Stimulated activated CD4-positive, alpha-beta T cell treated with anti-CD3 and anti-CD28 coated beads, Interleukin-15, amount 100 ng/mL, for 1 hour (primary cell): Measurements from ENCODE around the gene TPRX2.
A peak's percentile ranks its signal among the peaks of the same experiment; 100 is the strongest.
"Not testable (repeated sequence)": the region's sequence is repeated elsewhere in the genome, so short reads cannot be mapped to it uniquely, and the experiment has no call there.

Source experiments
- DNase-seq, 2 donors: peaks; one replicate each; pipeline ENCODE4 v3.0.0-alpha.2; 2020; ENCODE audit warnings: low read depth in 1 of 2, low spot score in 1 of 2

Gene TPRX2, protein sequence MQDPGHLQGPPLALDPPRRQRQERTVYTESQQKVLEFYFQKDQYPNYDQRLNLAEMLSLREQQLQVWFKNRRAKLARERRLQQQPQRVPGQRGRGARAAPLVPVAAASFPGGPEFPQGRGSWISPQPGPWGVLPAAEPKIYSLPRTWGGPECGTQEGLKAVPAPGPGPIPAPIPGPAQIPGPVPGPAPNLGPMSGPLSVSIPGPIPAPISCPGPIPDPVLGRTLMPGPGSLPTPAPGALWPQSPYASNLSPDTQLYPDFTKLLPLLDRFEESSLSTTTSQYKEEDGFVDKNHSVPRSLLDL

DNA sequence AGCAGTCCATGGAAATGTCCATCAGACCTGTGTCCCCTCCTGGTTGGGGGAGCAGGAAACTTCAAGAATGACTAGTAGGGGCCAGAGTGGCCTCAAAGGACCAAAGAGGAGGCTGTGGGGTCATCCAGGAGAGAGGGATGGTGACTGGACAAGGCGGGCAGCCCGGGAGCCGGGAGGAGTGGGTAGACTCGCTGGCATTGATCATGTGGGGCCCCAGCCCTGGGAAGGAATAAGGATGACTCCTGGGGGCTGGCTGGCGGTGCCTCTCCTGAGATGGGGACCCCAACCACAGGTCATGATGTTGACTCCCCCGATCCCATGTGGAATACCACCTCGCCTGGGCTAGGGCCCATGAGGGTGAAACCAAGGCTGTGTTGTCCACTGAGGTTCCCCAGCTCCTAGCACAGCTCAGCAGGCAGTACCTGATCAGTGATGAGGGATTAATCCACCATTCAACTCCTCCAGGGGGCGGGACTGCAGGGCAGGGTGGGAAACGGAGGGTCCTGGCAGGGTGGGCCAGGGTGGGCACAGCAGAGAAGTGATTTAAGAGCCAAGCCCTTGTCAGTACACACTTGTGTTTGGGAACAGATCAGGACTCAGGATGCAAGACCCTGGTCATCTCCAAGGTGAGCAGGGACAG is at the start of gene TPRX2:
Gene TPRX2 (plus strand): TSS at position 590 of the 640 bp plus-strand sequence. CDS start 12 bp downstream, at position 602.
- not testable (repeated sequence) for DNase-seq

- DNase-seq = peak; percentile 53 to 70
Observed at GRCh38 chr19:47813304-47813994, 45.6 kb upstream of the TPRX2 start.

DNA sequence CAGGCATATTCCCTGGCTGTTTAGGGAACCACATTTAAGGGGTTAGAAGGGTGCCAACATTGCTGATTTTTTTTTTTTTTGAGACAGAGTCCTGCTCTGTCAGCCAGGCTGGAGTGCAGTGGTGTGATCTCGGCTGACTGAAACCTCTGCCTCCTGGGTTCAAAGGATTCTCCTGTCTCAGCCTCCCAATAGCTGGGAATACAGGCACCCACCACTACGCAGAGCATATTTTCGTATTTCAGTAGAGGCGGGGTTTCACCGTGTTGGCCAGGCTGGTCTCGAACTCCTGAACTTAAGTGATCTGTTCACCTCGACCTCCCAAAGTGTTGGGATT is 45.1 kb upstream of the TPRX2 start:
- no peak for DNase-seq

DNA sequence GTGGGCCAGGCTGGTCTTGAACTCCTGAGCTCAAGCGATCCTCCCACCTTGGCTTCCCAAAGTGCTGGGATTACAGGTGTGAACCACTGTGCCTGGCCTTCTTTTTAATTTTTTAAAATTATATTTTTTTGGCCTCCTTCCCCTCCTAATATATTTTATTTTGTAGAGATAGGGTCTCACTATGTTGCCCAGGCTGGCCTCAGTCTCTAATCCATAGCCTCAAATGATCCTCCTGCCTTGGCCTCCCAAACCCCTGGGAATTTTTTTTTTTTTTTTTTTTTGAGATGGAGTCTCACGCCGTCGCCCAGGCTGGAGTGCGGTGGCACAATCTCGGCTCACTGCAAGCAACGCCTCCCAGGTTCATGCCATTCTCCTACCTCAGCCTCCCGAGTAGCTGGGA is 42.8 kb upstream of the TPRX2 start:
- DNase-seq = not testable (repeated sequence)

DNA sequence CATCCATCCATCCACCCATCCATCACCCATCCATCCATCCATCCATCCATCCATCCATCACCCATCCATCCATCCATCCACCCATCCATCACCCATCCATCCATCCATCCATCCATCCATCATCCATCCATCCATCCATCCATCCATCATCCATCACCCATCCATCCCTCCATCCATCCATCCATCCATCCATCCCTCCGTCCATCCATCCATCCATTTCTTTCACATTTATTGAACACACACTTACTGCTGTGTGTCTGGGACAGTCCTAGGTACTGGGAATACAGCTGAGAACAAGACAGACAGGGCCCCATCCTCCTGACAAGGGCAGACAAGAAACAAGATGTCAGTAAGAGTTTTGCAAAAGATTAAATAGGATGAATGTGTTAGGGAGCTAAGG is 40.8 kb upstream of the TPRX2 start:
- DNase-seq = not testable (repeated sequence)

- no peak for DNase-seq
Observed at GRCh38 chr19:47819858-47820257, 39.2 kb upstream of the TPRX2 start.

DNA sequence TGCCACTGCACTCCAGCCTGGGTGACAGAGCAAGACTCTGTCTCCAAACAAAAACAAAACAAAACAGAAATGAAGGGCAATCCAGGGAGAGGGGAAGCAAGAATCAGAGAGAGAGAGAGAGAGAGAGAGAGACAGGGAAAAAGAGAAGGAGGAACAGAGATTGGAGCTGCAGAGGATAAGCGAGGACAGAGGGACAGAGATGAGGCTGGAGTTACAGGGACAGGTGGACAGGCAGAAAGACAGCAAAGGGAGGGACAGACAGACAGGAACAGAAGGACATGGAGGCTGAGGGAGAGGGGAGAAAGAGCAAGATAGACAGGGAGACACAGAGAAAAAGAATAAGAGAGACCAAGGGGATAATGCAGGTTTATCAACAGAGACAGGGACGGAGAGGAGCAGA is 38.6 kb upstream of the TPRX2 start:
- DNase-seq = no peak

- DNase-seq = no peak
Observed at GRCh38 chr19:47821460-47822020, 37.5 kb upstream of the TPRX2 start, which contains the start of gene CRX. CRX (plus strand) TSS chr19:47821937; CDS start chr19:47834444, 12,507 bp downstream.

DNA sequence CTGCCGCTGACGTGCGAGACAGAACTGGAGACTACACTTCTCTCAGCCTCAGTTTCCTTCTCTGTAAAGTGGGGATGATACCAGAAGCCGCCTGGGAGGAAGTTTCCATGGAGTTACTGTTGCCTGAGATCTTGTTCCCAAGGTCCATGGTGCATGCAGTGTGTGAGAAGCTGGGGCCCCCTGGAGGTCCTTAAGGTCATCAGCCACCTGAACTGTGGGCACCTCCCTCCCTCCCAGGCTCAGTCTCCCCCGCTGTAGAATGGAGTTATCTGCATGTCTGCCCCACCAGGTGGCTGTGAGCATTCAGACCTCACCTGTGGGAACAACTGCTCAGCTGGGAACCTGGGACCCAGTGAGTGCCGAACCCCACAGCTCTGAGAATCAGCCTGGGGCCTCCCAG is 34.6 kb upstream of the TPRX2 start:
- DNase-seq = no peak

DNA sequence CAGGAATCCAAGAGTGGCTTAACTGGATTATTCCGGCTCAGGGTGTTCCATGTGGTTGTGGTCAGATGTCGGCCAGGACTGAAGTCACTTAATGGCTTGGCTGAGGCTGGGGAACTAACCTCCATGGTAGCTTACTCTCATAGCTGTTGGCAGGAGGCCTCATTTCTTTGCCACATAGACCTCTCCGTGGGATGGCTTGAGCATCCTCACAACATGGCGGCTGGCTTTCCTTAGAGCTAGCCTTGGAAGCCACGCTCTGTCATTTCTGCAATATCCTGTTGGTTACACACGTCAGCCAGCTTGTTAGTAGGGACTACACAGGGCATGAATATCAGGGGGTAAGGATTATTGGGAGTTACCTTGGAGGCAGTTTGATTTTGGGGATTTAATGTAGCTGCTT is 32.2 kb upstream of the TPRX2 start:
- DNase-seq = no peak

GRCh38 chr19:47832723-47833122 is 26.3 kb upstream of the TPRX2 start:
- DNase-seq = no peak

- no peak for DNase-seq
Observed at GRCh38 chr19:47836038-47836437, 23.0 kb upstream of the TPRX2 start.

DNA sequence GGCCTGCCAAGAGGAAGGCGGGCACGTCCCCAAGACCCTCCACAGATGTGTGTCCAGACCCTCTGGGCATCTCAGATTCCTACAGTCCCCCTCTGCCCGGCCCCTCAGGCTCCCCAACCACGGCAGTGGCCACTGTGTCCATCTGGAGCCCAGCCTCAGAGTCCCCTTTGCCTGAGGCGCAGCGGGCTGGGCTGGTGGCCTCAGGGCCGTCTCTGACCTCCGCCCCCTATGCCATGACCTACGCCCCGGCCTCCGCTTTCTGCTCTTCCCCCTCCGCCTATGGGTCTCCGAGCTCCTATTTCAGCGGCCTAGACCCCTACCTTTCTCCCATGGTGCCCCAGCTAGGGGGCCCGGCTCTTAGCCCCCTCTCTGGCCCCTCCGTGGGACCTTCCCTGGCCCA is 19.6 kb upstream of the TPRX2 start:
- DNase-seq = no peak

- no peak for DNase-seq
Observed at GRCh38 chr19:47839913-47840312, 19.1 kb upstream of the TPRX2 start.

DNA sequence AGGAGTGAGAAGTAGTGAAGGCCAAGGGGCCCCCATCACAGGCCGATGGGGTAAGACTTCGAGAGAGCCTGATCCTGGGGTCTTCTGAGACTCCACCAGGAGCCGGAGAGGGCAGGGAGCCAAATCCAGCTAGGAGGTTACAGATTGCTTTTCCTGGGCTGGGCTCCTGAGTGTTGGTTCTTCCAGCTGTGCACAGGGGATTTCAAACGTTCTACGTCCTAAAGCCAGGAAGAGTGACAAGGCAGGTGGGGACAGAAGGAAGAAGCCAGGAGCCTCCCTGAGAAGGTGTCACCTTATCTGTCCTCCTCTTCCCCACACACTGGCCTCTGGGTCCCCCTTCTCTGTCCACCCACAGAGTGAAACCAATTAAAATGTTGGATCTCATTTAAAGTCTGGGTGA is 16.1 kb upstream of the TPRX2 start:
- DNase-seq = no peak

DNA sequence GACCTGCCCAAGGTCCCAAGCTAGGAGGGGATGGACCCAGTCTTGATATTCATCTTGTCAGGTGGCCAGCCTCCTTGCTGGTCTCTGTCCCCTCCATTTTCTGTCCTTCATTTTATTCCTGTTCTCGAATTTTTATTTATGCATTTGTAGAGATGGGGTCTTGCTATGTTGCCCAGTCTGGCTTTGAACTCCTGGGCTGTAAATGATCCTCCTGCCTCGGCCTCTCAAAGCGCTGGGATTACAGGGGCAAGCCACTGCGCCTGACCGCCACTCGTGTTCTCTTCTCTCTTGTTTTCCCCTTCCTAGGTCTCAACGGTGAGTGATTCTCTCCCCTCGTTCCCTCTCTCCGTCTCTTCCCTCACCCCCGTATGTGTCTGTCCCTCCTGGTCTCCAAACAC is 10.6 kb upstream of the TPRX2 start:
- DNase-seq = no peak

- peak in 1 of 2 donors; percentile 20 for DNase-seq
Observed at GRCh38 chr19:47848823-47849473, 10.1 kb upstream of the TPRX2 start.

- DNase-seq = no peak
Observed at GRCh38 chr19:47853003-47853402, 6.0 kb upstream of the TPRX2 start.

GRCh38 chr19:47854459-47854858 is 4.6 kb upstream of the TPRX2 start:
- no peak for DNase-seq

DNA sequence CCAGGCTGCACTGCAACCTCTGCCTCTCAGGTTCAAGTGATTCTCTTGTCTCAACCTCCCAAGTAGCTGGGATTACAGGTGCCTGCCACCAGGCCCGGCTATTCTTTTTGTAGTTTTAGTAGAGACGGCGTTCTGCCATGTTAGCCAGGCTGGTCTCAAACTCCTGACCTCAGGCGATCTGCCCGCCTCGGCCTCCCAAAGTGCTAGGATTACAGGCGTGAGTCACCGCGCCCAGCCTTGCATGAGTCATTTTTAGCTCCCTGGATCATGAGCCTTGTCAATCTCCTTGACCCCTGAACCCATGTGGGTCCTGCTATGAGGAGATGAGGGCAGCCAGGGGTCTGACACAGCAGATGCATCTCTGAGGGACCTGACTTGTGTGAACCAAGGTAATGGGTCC is 804 bp upstream of the TPRX2 start:
- not testable (repeated sequence) for DNase-seq

DNA sequence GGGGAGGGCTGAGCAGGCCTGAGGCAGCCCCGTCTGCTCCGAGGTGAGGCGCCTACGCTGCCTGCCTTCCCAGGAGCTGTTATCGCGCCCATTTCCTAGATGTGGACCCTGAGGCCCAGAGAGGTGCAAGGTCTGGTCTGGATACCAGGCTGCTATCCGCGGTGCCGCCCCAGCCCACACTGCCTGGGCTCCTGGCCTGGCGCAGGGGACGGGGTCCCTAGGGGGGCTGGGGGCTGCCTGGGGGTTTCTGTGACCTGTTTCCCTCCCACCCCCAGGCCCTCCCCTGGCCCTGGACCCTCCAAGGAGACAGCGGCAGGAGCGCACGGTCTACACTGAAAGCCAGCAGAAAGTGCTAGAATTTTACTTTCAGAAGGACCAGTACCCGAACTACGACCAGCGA is 803 bp downstream of the TPRX2 start:
- not testable (repeated sequence) for DNase-seq
